ENCODE results near the gene CDCA7L. TPM values are rescaled to one million over a fixed set of nuclear protein-coding genes. Genes with fewer than 3 reads are reported as not detected.
"Not testable (repeated sequence)": the region's sequence is repeated elsewhere in the genome, so short reads cannot be mapped to it uniquely, and the experiment has no call there.

The CDCA7L gene
- total and polyA plus RNA-seq, 7 experiments from 2014 or later: 24.3 to 70.4 (median 46.7) TPM

DNA sequence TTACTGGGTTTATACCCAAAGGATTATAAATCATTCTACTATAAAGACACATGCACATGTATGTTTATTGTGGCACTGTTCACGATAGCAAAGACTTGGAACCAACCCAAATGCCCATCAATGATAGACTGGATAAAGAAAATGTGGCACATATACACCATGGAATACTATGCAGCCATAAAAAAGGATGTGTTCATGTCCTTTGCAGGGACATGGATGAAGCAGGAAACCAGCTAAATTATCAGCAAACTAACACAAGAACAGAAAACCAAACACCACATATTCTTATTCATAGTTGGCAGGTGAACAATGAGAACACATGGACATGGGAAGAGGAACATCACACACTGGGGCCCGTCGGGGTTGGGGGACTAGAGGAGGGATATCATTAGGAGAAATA is 12.4 kb downstream of the CDCA7L start:
- intact Hi-C loops (cut with micrococcal nuclease); H3K27ac ChIP-seq (ENCODE audit: low read depth, low read length); H3K27me3 Mint-ChIP-seq; H3K4me3 ChIP-seq (ENCODE audit: low read length); H3K27me3 ChIP-seq (ENCODE audit: control insufficient read depth in 2 of 2, insufficient read depth in 2 of 2, low read length in 2 of 2); POLR2A ChIA-PET; DNase-seq; H3K36me3 ChIP-seq (ENCODE audit: control insufficient read depth in 2 of 3, insufficient read depth in 3 of 3, low read length in 3 of 3); H3K4me1 ChIP-seq (ENCODE audit: control insufficient read depth in 2 of 2, insufficient read depth in 2 of 2, low read length in 2 of 2); H3K4me3 Mint-ChIP-seq; ATAC-seq; H3K27ac Mint-ChIP-seq; H3K9me3 ChIP-seq (ENCODE audit: control insufficient read depth in 2 of 3, low read length in 3 of 3); CTCF ChIA-PET: not testable (repeated sequence)
- H3K9me3 Mint-ChIP-seq: peaks cover 4 to 39% (median 12%) of the 10 kb centered on the region in 11 donors
- H3K36me3 Mint-ChIP-seq: peaks cover 10 to 68% (median 53%) of the 10 kb centered on the region in 5 donors
- peaks cover 5 to 73% (median 45%) of the 10 kb centered on the region in 7 donors for H3K4me1 Mint-ChIP-seq

DNA sequence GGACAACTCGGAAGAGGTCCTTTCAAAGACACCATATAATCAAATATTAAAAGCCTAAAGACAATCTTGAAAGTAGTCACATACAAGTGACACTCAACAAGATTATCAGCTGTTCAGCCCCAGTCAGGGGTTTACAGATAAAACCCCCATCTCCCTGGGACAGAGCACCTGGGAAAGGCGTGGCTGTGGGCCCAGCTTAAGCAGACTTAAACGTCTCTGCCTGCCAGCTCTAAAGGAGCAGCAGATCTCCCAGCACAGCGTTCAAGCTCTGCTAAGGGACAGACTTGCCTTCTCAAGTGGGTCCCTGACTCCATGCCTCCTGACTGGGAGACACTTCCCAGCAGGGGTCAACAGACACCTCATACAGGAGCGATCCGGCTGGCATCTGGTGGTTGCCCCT is 18.0 kb downstream of the CDCA7L start:
- ChIA-PET CTCF (no interaction called here), POLR2A (no interaction called here)
- Mint-ChIP-seq H3K27me3 (no peaks in the 10 kb centered on the region), H3K4me1 (peaks cover 0 to 57% (median 32%) of the 10 kb centered on the region in 7 donors), H3K9me3 (peaks cover 0 to 29% (median 11%) of the 10 kb centered on the region in 11 donors), H3K4me3 (no peak overlapping the region), H3K36me3 (peaks cover 12 to 40% (median 39%) of the 10 kb centered on the region in 5 donors), H3K27ac (no peak overlapping the region)
- Histone ChIP-seq H3K9me3 (ENCODE audit: control insufficient read depth in 2 of 3, low read length in 3 of 3) (no peaks in the 10 kb centered on the region), H3K27ac (ENCODE audit: low read depth, low read length) (no peak overlapping the region), H3K36me3 (ENCODE audit: control insufficient read depth in 2 of 3, insufficient read depth in 3 of 3, low read length in 3 of 3) (no peaks in the 10 kb centered on the region), H3K27me3 (ENCODE audit: control insufficient read depth in 2 of 2, insufficient read depth in 2 of 2, low read length in 2 of 2) (no peaks in the 10 kb centered on the region), H3K4me1 (ENCODE audit: control insufficient read depth in 2 of 2, insufficient read depth in 2 of 2, low read length in 2 of 2) (no peaks in the 10 kb centered on the region), H3K4me3 (ENCODE audit: low read length) (no peak overlapping the region)
- DNase-seq (no peak), ATAC-seq (no peak)
- intact Hi-C loops (cut with micrococcal nuclease): no loop called here

DNA sequence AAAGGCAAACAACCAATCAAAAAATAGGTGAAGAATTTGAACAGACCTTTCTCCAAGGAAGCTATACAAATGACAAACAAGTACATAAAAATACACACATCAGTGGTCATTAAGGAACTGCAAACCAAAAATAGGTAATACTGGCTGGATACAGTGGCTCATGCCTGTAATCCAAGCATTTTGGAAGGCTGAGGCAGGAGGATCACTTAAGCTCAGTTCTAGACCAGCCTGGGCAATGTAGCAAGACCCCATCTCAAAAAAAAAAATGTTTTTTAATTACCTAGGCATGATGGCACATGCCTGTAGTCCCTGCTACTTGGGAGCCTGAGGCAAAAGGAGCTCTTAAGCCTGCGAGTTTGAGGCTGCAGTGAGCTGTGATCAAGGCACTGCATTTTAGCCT is 19.3 kb downstream of the CDCA7L start:
- intact Hi-C loops (cut with micrococcal nuclease): no loop called here
- H3K9me3 Mint-ChIP-seq: peaks cover 0 to 29% (median 10%) of the 10 kb centered on the region in 11 donors
- Histone ChIP-seq H3K4me3 (ENCODE audit: low read length) (no peak overlapping the region), H3K4me1 (ENCODE audit: control insufficient read depth in 2 of 2, insufficient read depth in 2 of 2, low read length in 2 of 2) (no peaks in the 10 kb centered on the region), H3K36me3 (ENCODE audit: control insufficient read depth in 2 of 3, insufficient read depth in 3 of 3, low read length in 3 of 3) (no peaks in the 10 kb centered on the region), H3K9me3 (ENCODE audit: control insufficient read depth in 2 of 3, low read length in 3 of 3) (no peaks in the 10 kb centered on the region), H3K27ac (ENCODE audit: low read depth, low read length) (no peak overlapping the region), H3K27me3 (ENCODE audit: control insufficient read depth in 2 of 2, insufficient read depth in 2 of 2, low read length in 2 of 2) (no peaks in the 10 kb centered on the region)
- CTCF ChIA-PET: no interaction called here
- H3K4me1 Mint-ChIP-seq: peaks cover 0 to 58% (median 25%) of the 10 kb centered on the region in 7 donors
- no peak for DNase-seq
- no peaks in the 10 kb centered on the region for H3K27me3 Mint-ChIP-seq
- ATAC-seq: no peak
- POLR2A ChIA-PET: no interaction called here
- peaks cover 12 to 40% (median 29%) of the 10 kb centered on the region in 5 donors for H3K36me3 Mint-ChIP-seq
- no peak overlapping the region for H3K4me3 Mint-ChIP-seq
- no peak overlapping the region for H3K27ac Mint-ChIP-seq

DNA sequence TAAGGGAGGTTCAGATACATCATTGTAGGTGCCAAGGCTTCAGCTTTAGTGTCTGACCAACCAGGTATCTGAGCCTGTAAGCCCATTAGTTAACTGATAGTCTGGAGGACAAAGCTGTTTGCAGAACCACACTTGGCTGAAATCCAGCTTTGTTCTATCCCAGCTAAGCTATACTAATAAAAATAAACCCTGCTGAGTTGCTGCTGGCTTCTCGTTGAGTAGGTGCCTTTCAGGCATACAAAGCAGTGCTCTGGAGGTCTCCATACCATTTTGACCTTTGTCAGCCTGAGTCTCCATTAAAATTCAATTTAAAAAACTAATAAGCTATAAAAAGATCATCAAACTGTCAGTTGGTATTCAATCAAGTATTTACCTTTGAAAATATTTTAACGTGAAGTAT is 22.0 kb downstream of the CDCA7L start:
- Histone ChIP-seq H3K27ac (ENCODE audit: low read depth, low read length) (no peak overlapping the region), H3K36me3 (ENCODE audit: control insufficient read depth in 2 of 3, insufficient read depth in 3 of 3, low read length in 3 of 3) (no peaks in the 10 kb centered on the region), H3K9me3 (ENCODE audit: control insufficient read depth in 2 of 3, low read length in 3 of 3) (no peaks in the 10 kb centered on the region), H3K27me3 (ENCODE audit: control insufficient read depth in 2 of 2, insufficient read depth in 2 of 2, low read length in 2 of 2) (no peaks in the 10 kb centered on the region), H3K4me3 (ENCODE audit: low read length) (no peak overlapping the region), H3K4me1 (ENCODE audit: control insufficient read depth in 2 of 2, insufficient read depth in 2 of 2, low read length in 2 of 2) (no peaks in the 10 kb centered on the region)
- Mint-ChIP-seq H3K27me3 (no peaks in the 10 kb centered on the region), H3K9me3 (peaks cover 0 to 11% (median 2%) of the 10 kb centered on the region in 11 donors), H3K27ac (no peak overlapping the region), H3K4me3 (no peak overlapping the region), H3K36me3 (peaks cover 5 to 26% (median 11%) of the 10 kb centered on the region in 5 donors), H3K4me1 (peaks cover 0 to 51% (median 15%) of the 10 kb centered on the region in 7 donors)
- ChIA-PET CTCF (interaction anchor here (0.8 kb wide), 1 partner anchor 12 kb away, joined by 3 read pairs; no protein-coding TSS in a partner anchor), POLR2A (no interaction called here)
- intact Hi-C loops (cut with micrococcal nuclease): no loop called here
- no peak for ATAC-seq
- no peak for DNase-seq

DNA sequence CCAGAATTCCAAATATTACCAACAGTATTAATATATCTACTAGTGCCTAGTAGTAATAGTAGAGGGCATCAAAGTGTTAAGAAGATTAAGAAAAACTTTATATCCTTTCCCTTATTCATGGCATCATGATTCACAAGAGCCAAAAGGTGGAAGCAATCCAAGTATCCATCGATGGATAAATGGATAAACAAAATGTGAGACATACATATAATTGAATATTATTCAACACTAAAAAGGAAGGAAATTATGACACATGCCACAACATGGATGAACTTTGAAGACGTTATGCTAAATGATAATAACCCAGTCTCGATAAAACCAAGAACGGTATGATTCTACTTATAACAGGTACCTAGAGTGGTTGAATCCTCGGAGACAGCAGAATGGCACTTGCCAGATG is 23.1 kb downstream of the CDCA7L start:
- DNase-seq (no peak), ATAC-seq (no peak)
- H3K27ac Mint-ChIP-seq: no peak overlapping the region
- H3K4me3 Mint-ChIP-seq: no peak overlapping the region
- POLR2A ChIA-PET: no interaction called here
- H3K9me3 ChIP-seq (ENCODE audit: control insufficient read depth in 2 of 3, low read length in 3 of 3): no peaks in the 10 kb centered on the region
- H3K9me3 Mint-ChIP-seq: peaks cover 0 to 7% (median 0%) of the 10 kb centered on the region in 11 donors
- H3K36me3 Mint-ChIP-seq: peaks cover 5 to 18% (median 10%) of the 10 kb centered on the region in 5 donors
- intact Hi-C loops (cut with micrococcal nuclease): no loop called here
- H3K27ac ChIP-seq (ENCODE audit: low read depth, low read length): no peak overlapping the region
- no peaks in the 10 kb centered on the region for H3K36me3 ChIP-seq (ENCODE audit: control insufficient read depth in 2 of 3, insufficient read depth in 3 of 3, low read length in 3 of 3)
- H3K27me3 ChIP-seq (ENCODE audit: control insufficient read depth in 2 of 2, insufficient read depth in 2 of 2, low read length in 2 of 2): no peaks in the 10 kb centered on the region
- H3K4me3 ChIP-seq (ENCODE audit: low read length): no peak overlapping the region
- H3K4me1 ChIP-seq (ENCODE audit: control insufficient read depth in 2 of 2, insufficient read depth in 2 of 2, low read length in 2 of 2): no peaks in the 10 kb centered on the region
- CTCF ChIA-PET: no interaction called here
- peaks cover 0 to 47% (median 11%) of the 10 kb centered on the region in 7 donors for H3K4me1 Mint-ChIP-seq
- no peaks in the 10 kb centered on the region for H3K27me3 Mint-ChIP-seq

DNA sequence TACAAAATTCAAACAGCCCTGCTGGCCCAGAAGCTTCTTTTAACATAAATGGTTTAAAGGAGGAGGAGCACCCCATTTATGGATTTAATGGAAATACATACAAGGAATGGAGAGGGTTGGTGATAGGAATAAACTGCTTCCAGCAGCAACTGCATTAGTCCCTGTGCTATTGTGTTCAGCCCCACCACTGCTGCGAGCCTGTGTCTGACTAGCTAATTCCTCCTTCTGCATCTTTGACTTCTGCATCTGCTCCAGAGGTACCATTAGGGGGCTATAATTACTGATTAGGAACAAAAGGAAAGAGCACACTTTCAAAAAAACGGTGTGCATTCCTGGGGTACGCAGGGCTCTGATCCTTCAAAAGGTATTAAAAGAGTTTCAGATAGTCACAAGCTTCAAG is 24.8 kb downstream of the CDCA7L start:
- Mint-ChIP-seq H3K36me3 (peaks cover 0 to 22% (median 5%) of the 10 kb centered on the region in 5 donors), H3K27ac (no peak overlapping the region), H3K4me3 (no peak overlapping the region), H3K9me3 (no peaks in the 10 kb centered on the region), H3K27me3 (no peaks in the 10 kb centered on the region), H3K4me1 (peaks cover 0 to 44% (median 5%) of the 10 kb centered on the region in 7 donors)
- POLR2A ChIA-PET: no interaction called here
- H3K4me1 ChIP-seq (ENCODE audit: control insufficient read depth in 2 of 2, insufficient read depth in 2 of 2, low read length in 2 of 2): no peaks in the 10 kb centered on the region
- H3K27me3 ChIP-seq (ENCODE audit: control insufficient read depth in 2 of 2, insufficient read depth in 2 of 2, low read length in 2 of 2): no peaks in the 10 kb centered on the region
- no peaks in the 10 kb centered on the region for H3K9me3 ChIP-seq (ENCODE audit: control insufficient read depth in 2 of 3, low read length in 3 of 3)
- ATAC-seq (no peak), DNase-seq (no peak)
- no peak overlapping the region for H3K4me3 ChIP-seq (ENCODE audit: low read length)
- no peaks in the 10 kb centered on the region for H3K36me3 ChIP-seq (ENCODE audit: control insufficient read depth in 2 of 3, insufficient read depth in 3 of 3, low read length in 3 of 3)
- intact Hi-C loops (cut with micrococcal nuclease): no loop called here
- H3K27ac ChIP-seq (ENCODE audit: low read depth, low read length): no peak overlapping the region
- CTCF ChIA-PET: interaction anchor here (0.6 kb wide), 1 partner anchor 664 kb away, joined by 3 read pairs; no protein-coding TSS in a partner anchor

DNA sequence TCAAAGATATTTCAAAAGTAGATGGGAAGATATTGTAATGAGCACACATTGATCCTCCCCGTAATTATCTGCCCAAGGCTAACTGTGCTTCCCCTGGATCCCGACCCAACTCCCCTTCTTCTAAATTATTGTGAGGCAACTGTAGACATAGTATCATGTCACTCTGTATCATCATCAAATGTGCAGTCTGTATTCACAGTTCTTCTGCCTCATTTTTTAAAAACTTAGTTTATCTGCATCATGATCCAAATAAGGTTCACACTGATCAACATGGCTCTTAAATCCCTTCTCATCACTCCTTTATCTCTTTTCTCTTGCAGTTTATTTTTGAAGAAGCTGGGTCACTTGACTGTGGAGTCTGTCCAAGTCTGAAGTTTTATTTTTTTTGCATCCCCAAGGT is 27.5 kb downstream of the CDCA7L start:
- no peak overlapping the region for H3K4me3 ChIP-seq (ENCODE audit: low read length)
- no peaks in the 10 kb centered on the region for H3K9me3 ChIP-seq (ENCODE audit: control insufficient read depth in 2 of 3, low read length in 3 of 3)
- Mint-ChIP-seq H3K4me1 (peaks cover 0 to 28% (median 4%) of the 10 kb centered on the region in 7 donors), H3K4me3 (no peak overlapping the region), H3K36me3 (peaks cover 0 to 41% (median 26%) of the 10 kb centered on the region in 5 donors), H3K9me3 (peaks cover 0 to 1% (median 0%) of the 10 kb centered on the region in 11 donors), H3K27ac (no peak overlapping the region), H3K27me3 (no peaks in the 10 kb centered on the region)
- H3K36me3 ChIP-seq (ENCODE audit: control insufficient read depth in 2 of 3, insufficient read depth in 3 of 3, low read length in 3 of 3): peaks cover 0 to 21% (median 0%) of the 10 kb centered on the region in 3 experiments
- ATAC-seq: no peak
- no peaks in the 10 kb centered on the region for H3K4me1 ChIP-seq (ENCODE audit: control insufficient read depth in 2 of 2, insufficient read depth in 2 of 2, low read length in 2 of 2)
- no peak for DNase-seq
- ChIA-PET POLR2A (no interaction called here), CTCF (no interaction called here)
- no peaks in the 10 kb centered on the region for H3K27me3 ChIP-seq (ENCODE audit: control insufficient read depth in 2 of 2, insufficient read depth in 2 of 2, low read length in 2 of 2)
- intact Hi-C loops (cut with micrococcal nuclease): no loop called here
- no peak overlapping the region for H3K27ac ChIP-seq (ENCODE audit: low read depth, low read length)
